Activated CD4-positive, alpha-beta T cell treated with anti-CD3 and anti-CD28 coated beads, Interleukin-2, amount 10 ng/mL, durations not matched to agents 7 days and 5 days (primary cell): ENCODE data around the gene DRG2. TPM values are rescaled to one million over a fixed set of nuclear protein-coding genes. Genes with fewer than 3 reads are reported as not detected.

Experiments
- CTCF ChIA-PET: fragments of 350-600 bp; sonication (Branson Sonifier 250); formaldehyde crosslinking; loops from one replicate; lab custom pipeline; 2021; ENCODE audit warnings: antibody characterized with exemption; lab: Charles Lee
- POLR2A ChIA-PET: fragments of 350-600 bp; sonication (Branson Sonifier 250); formaldehyde crosslinking; loops from one replicate; lab custom pipeline; 2021; ENCODE audit warnings: antibody characterized with exemption; lab: Charles Lee
- DNase-seq: peaks from one replicate; pipeline ENCODE4 v3.0.0-alpha.2; 2020
- H3K27ac Mint-ChIP-seq: one replicate; pipeline ENCODE4 v1.8.0; 2021; ENCODE audit warnings: mild to moderate bottlenecking, moderate library complexity, mixed read lengths
- H3K27me3 Mint-ChIP-seq: one replicate; pipeline ENCODE4 v1.8.0; 2021; ENCODE audit warnings: mixed read lengths
- H3K36me3 Mint-ChIP-seq: one replicate; pipeline ENCODE4 v1.8.0; 2021; ENCODE audit warnings: low read depth, mixed read lengths
- H3K4me1 Mint-ChIP-seq: one replicate; pipeline ENCODE4 v1.8.0; 2021; ENCODE audit warnings: mixed read lengths
- H3K4me3 Mint-ChIP-seq: one replicate; pipeline ENCODE4 v1.8.0; 2021; ENCODE audit warnings: mild to moderate bottlenecking, moderate library complexity, mixed read lengths
- H3K9me3 Mint-ChIP-seq: one replicate; pipeline ENCODE4 v1.8.0; 2021; ENCODE audit warnings: mixed read lengths
- total RNA-seq, 2 experiments: library from RNA; stranded (reverse); gene quantifications; one replicate each; pipeline ENCODE4 v1.2.3, GENCODE V29; 2021

DRG2 gene
- total RNA-seq, 2 experiments from 2014 or later = 45.9 to 52.2 TPM

DNA sequence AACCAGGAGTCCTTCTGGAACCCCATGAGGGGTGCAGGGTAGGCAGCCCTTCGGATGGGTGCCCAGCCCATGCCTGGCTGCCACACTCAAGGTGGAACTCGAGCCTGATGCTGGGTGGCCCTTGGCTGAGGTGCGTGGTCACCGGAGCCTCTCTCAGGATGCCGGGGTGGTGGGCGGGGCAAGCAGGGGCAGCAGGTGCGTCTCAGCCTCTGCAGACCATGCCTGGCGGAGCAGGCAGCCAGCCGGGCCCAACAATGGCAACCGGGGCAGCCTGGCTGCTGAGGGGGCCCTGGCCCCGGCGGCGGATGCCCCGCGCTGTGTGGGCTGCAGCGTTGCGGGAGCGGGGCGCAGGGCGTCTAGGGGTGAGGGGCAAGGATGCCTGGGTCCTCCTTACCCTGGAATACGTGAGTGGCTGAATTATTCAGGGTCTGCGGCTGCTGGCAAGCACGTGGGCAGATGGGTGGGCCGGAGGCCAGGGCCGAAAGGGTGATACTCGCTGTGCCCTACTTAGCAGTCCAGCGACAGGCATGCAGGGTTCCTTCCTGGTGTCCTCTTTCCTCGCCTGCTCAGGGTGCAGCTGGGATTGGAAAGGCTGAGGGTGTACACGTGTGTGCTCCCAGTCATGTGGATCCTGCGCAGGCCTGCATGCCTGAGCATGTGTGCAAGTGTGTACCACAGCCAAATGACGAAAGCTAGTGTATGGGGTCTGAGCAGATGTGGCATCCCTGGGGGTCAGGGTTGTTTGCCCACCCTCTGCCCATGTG, 35.4 kb downstream of the DRG2 start:
- H3K27me3 Mint-ChIP-seq = no peaks in the 10 kb centered on the region
- H3K4me1 Mint-ChIP-seq = no peaks in the 10 kb centered on the region
- peaks cover 4% of the 10 kb centered on the region for H3K9me3 Mint-ChIP-seq
- CTCF ChIA-PET = no interaction called here
- peaks cover 3% of the 10 kb centered on the region for H3K36me3 Mint-ChIP-seq
- H3K4me3 Mint-ChIP-seq = no peak overlapping the region
- no peak for DNase-seq
- H3K27ac Mint-ChIP-seq = no peak overlapping the region
- POLR2A ChIA-PET = no interaction called here

GRCh38 chr17:18124345-18125126, 36.8 kb downstream of the DRG2 start:
- peaks cover 3% of the 10 kb centered on the region for H3K36me3 Mint-ChIP-seq
- no peak for DNase-seq
- H3K9me3 Mint-ChIP-seq = peaks cover 4% of the 10 kb centered on the region
- H3K27me3 Mint-ChIP-seq = no peaks in the 10 kb centered on the region
- H3K27ac Mint-ChIP-seq = no peak overlapping the region
- ChIA-PET POLR2A (interaction anchor here (0.7 kb wide), 1 partner anchor 48 kb away, joined by 3 read pairs; no protein-coding TSS in a partner anchor), CTCF (interaction anchor here (0.7 kb wide), 1 partner anchor 17 kb away, joined by 3 read pairs; no protein-coding TSS in a partner anchor)
- H3K4me3 Mint-ChIP-seq = no peak overlapping the region
- H3K4me1 Mint-ChIP-seq = no peaks in the 10 kb centered on the region

GRCh38 chr17:18129041-18129502, 41.3 kb downstream of the DRG2 start:
- Mint-ChIP-seq H3K27ac (no peak overlapping the region), H3K4me3 (no peak overlapping the region), H3K36me3 (no peaks in the 10 kb centered on the region), H3K4me1 (no peaks in the 10 kb centered on the region), H3K27me3 (no peaks in the 10 kb centered on the region), H3K9me3 (no peaks in the 10 kb centered on the region)
- CTCF ChIA-PET = no interaction called here
- POLR2A ChIA-PET = no interaction called here
- no peak for DNase-seq

- Mint-ChIP-seq H3K36me3 (no peaks in the 10 kb centered on the region), H3K4me1 (no peaks in the 10 kb centered on the region), H3K4me3 (no peak overlapping the region), H3K27ac (no peak overlapping the region), H3K9me3 (no peaks in the 10 kb centered on the region), H3K27me3 (no peaks in the 10 kb centered on the region)
- CTCF ChIA-PET = no interaction called here
- POLR2A ChIA-PET = no interaction called here
- DNase-seq = no peak
These were observed 45.0 kb downstream of the DRG2 start for GRCh38 chr17:18132711-18133110.

- Mint-ChIP-seq H3K27me3 (no peaks in the 10 kb centered on the region), H3K4me3 (no peak overlapping the region), H3K27ac (no peak overlapping the region), H3K4me1 (peaks cover 4% of the 10 kb centered on the region), H3K36me3 (no peaks in the 10 kb centered on the region), H3K9me3 (no peaks in the 10 kb centered on the region)
- no peak for DNase-seq
- POLR2A ChIA-PET = no interaction called here
- CTCF ChIA-PET = no interaction called here
These were observed 48.6 kb downstream of the DRG2 start for GRCh38 chr17:18136357-18136756.

DNA sequence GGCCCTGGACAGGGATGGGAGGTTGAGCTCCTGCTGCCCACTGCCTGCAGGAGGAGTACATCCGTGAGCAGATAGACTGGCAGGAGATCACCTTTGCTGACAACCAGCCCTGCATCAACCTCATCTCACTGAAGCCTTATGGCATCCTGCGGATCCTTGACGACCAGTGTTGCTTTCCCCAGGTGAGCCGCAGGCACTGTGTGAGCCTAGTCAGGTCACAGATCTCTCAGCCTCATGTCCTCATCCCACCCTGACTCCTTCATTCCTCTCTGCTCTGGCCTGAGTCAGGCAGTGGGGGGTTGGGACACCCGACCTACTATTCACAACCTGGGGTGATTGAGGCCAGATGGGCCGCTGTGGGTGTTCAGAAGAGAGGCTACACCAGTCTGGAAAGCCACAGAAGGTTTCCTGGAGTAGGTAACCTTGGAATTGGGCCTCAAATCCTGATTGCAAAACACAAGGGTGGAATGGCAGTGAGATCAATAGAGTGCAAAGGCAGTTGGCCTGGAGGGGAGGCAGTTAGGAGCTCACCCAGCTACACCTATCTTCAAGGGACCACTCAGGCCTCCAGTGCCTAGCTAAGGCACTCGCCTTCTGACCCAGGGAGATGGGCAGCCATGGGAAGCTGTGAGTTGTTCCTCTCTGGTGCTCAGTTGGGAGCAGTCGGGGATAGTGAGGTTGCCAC, 50.5 kb downstream of the DRG2 start:
- CTCF ChIA-PET = interaction anchor here (0.5 kb wide), 1 partner anchor 91 kb away, joined by 4 read pairs; no protein-coding TSS in a partner anchor
- Mint-ChIP-seq H3K4me1 (peaks cover 4% of the 10 kb centered on the region), H3K27me3 (no peaks in the 10 kb centered on the region), H3K27ac (no peak overlapping the region), H3K36me3 (no peaks in the 10 kb centered on the region), H3K4me3 (no peak overlapping the region), H3K9me3 (no peaks in the 10 kb centered on the region)
- POLR2A ChIA-PET = no interaction called here
- DNase-seq = no peak

- ChIA-PET CTCF (no interaction called here), POLR2A (no interaction called here)
- H3K4me1 Mint-ChIP-seq = peaks cover 4% of the 10 kb centered on the region
- no peaks in the 10 kb centered on the region for H3K36me3 Mint-ChIP-seq
- no peak for DNase-seq
- H3K27ac Mint-ChIP-seq = no peak overlapping the region
- H3K27me3 Mint-ChIP-seq = no peaks in the 10 kb centered on the region
- no peak overlapping the region for H3K4me3 Mint-ChIP-seq
- H3K9me3 Mint-ChIP-seq = no peaks in the 10 kb centered on the region
These were observed 51.3 kb downstream of the DRG2 start for GRCh38 chr17:18139092-18139491.

DNA sequence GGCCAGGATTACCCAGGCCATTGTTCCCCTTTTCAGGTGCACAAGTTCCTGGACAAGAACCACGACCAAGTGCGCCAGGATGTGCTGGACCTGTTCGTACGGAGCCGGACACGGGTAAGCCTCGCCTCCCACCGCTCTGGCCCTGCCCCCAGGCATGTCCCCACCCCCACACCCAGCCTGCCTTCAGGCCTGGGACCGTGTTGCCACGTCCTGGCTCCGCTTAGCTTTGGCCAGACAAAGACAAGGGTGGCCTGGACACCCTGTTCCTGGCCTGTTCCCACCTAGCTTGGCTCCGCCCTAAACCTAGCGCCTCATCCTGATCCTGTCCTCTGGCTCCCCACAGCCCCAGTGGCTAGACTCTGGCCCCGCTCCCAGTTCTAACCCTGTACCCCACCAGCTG, 51.8 kb downstream of the DRG2 start:
- no peaks in the 10 kb centered on the region for H3K9me3 Mint-ChIP-seq
- CTCF ChIA-PET = interaction anchor here (3.5 kb wide), 1 partner anchor 15 kb away, joined by 18 read pairs; no protein-coding TSS in a partner anchor
- POLR2A ChIA-PET = no interaction called here
- no peaks in the 10 kb centered on the region for H3K27me3 Mint-ChIP-seq
- H3K27ac Mint-ChIP-seq = no peak overlapping the region
- no peaks in the 10 kb centered on the region for H3K36me3 Mint-ChIP-seq
- peaks cover 4% of the 10 kb centered on the region for H3K4me1 Mint-ChIP-seq
- DNase-seq = no peak
- no peak overlapping the region for H3K4me3 Mint-ChIP-seq

DNA sequence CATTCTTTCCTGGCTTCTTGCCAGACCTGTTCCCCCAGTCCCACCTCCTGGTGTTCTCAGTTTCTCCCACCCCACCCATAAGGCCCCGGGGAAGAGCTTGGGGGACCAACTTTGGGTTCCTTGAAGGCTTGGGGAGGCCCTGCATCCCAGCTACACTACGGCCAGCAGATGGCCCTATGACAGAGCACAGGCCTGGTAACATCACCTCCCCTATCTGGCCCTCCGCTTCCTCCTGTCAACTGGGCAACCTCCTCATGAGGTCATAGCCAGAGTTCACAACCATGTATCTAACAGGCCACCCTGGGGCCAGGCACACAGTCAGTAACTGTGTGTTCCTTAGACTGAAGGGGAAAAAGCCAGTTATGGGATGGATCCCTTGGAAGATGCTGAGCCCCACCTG, 52.2 kb downstream of the DRG2 start:
- POLR2A ChIA-PET = no interaction called here
- CTCF ChIA-PET = interaction anchor here (1.3 to 3.5 kb wide), 3 partner anchors 15 to 77 kb away, joined by 3 to 18 read pairs (median 8); no protein-coding TSS in a partner anchor
- DNase-seq = no peak
- H3K27ac Mint-ChIP-seq = no peak overlapping the region
- no peaks in the 10 kb centered on the region for H3K9me3 Mint-ChIP-seq
- no peaks in the 10 kb centered on the region for H3K36me3 Mint-ChIP-seq
- H3K4me3 Mint-ChIP-seq = no peak overlapping the region
- H3K4me1 Mint-ChIP-seq = peaks cover 4% of the 10 kb centered on the region
- H3K27me3 Mint-ChIP-seq = no peaks in the 10 kb centered on the region

DNA sequence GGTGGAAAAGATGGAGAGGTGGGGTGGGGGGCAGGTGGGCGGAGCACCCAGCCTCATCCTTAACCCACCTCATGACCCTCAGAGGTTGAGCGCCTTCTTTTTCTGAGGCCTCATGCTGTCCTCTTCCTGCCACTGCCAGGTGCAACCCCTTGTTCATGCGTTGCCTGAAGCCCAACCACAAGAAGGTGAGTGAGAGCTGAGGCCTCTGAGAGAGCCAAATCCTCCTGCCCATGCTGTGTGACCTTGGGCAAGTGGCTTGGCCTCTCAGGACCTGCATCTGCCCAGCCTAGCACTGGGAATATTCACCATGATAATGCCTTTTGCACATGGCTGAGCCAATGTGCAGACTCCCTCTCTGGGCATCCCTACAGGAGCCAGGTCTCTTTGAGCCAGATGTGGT, 52.9 kb downstream of the DRG2 start:
- no peaks in the 10 kb centered on the region for H3K36me3 Mint-ChIP-seq
- H3K27ac Mint-ChIP-seq = no peak overlapping the region
- POLR2A ChIA-PET = no interaction called here
- no peak overlapping the region for H3K4me3 Mint-ChIP-seq
- no peaks in the 10 kb centered on the region for H3K9me3 Mint-ChIP-seq
- no peak for DNase-seq
- H3K27me3 Mint-ChIP-seq = no peaks in the 10 kb centered on the region
- peaks cover 4% of the 10 kb centered on the region for H3K4me1 Mint-ChIP-seq
- CTCF ChIA-PET = interaction anchor here (1.3 to 3.5 kb wide), 3 partner anchors 14 to 76 kb away, joined by 3 to 18 read pairs (median 8); no protein-coding TSS in a partner anchor

DNA sequence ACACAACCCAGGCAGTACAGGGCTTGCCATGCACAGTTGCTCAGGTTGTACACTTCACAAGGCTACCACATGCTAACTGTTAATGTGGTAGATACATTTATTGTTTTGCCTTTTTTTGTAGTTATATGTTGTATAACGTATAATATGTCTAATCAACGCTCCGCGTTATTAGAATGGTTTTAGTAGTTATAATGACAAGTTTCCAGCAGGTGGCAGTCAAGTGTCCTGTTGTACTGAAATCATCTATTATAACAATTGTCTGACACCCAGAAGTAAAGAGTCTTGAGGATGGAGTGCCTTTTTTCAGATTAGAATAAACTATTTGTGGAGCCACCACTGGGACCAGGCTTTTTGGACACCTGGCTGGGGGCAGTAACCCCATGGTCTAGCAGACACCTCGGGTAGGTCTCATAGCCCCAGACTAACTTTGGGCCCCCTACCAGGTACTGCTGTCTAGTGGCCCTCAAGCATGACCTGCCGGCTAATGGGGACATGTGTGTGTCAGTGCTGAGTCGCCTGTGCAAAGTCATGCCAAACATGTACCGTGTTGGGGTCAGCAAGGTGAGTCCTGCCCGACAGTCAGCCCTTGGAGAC, 53.6 kb downstream of the DRG2 start:
- DNase-seq = peak; percentile 61
- ChIA-PET CTCF (interaction anchor here (0.5 to 3.5 kb wide), 6 partner anchors 13 to 75 kb away, joined by 3 to 18 read pairs (median 3); no protein-coding TSS in a partner anchor), POLR2A (no interaction called here)

GRCh38 chr17:18142417-18142816, 54.7 kb downstream of the DRG2 start:
- no peak overlapping the region for H3K4me3 Mint-ChIP-seq
- no peaks in the 10 kb centered on the region for H3K36me3 Mint-ChIP-seq
- CTCF ChIA-PET = interaction anchor here (0.6 to 3.5 kb wide), 5 partner anchors 12 to 242 kb away, joined by 3 to 18 read pairs (median 3); no protein-coding TSS in a partner anchor
- H3K9me3 Mint-ChIP-seq = no peaks in the 10 kb centered on the region
- POLR2A ChIA-PET = interaction anchor here (0.6 kb wide), 1 partner anchor 409 kb away, joined by 6 read pairs; no protein-coding TSS in a partner anchor
- DNase-seq = no peak
- H3K27ac Mint-ChIP-seq = no peak overlapping the region
- H3K4me1 Mint-ChIP-seq = peaks cover 4% of the 10 kb centered on the region
- H3K27me3 Mint-ChIP-seq = no peaks in the 10 kb centered on the region

More for the DNA sequence above, 53.6 kb downstream of the DRG2 start:
- Mint-ChIP-seq H3K36me3 (no peaks in the 10 kb centered on the region), H3K9me3 (no peaks in the 10 kb centered on the region), H3K27me3 (no peaks in the 10 kb centered on the region), H3K27ac (no peak overlapping the region), H3K4me3 (no peak overlapping the region), H3K4me1 (peaks cover 4% of the 10 kb centered on the region)
